ENCODE results near the gene MARS1.

DNA sequence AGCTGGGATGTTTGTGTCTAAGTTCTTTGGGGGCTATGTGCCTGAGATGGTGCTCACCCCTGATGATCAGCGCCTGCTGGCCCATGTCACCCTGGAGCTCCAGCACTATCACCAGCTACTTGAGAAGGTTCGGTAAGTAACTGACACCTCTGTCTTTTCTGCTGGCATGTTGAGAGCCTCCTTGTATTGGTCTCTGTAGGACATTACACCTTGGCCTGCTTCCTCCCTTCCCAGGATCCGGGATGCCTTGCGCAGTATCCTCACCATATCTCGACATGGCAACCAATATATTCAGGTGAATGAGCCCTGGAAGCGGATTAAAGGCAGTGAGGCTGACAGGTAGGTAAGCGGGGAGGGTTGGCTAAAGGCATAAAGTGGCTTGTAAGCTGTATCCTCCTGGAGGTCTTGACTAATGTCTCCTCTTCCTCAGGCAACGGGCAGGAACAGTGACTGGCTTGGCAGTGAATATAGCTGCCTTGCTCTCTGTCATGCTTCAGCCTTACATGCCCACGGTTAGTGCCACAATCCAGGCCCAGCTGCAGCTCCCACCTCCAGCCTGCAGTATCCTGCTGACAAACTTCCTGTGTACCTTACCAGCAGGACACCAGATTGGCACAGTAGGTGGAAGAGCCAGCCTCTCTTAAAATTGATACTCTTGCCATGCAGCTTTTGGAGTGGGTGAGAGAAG lies 27.0 kb downstream of the MARS1 start:
- TF ChIP-seq, protein P1, sequence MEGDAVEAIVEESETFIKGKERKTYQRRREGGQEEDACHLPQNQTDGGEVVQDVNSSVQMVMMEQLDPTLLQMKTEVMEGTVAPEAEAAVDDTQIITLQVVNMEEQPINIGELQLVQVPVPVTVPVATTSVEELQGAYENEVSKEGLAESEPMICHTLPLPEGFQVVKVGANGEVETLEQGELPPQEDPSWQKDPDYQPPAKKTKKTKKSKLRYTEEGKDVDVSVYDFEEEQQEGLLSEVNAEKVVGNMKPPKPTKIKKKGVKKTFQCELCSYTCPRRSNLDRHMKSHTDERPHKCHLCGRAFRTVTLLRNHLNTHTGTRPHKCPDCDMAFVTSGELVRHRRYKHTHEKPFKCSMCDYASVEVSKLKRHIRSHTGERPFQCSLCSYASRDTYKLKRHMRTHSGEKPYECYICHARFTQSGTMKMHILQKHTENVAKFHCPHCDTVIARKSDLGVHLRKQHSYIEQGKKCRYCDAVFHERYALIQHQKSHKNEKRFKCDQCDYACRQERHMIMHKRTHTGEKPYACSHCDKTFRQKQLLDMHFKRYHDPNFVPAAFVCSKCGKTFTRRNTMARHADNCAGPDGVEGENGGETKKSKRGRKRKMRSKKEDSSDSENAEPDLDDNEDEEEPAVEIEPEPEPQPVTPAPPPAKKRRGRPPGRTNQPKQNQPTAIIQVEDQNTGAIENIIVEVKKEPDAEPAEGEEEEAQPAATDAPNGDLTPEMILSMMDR (IDR thresholded peaks at IDR 0.05): no peak
- TF ChIP-seq POLR2A (IDR thresholded peaks at IDR 0.05): no peak
